Measurements from ENCODE around the gene HVCN1.
"Not testable (repeated sequence)": the region's sequence is repeated elsewhere in the genome, so short reads cannot be mapped to it uniquely, and the experiment has no call there.

HVCN1 gene

GRCh38 chr12:110726028-110726427 lies 37.1 kb upstream of the HVCN1 start:
- H3K27me3 ChIP-seq (replicated peaks; ENCODE audit: control insufficient read depth, insufficient read depth, low read length, poor library complexity, severe bottlenecking), result no peaks in the 10 kb centered on the region
- DNase-seq, result no peak
- peaks cover 7% of the 10 kb centered on the region for H3K4me1 ChIP-seq (ENCODE audit: control insufficient read depth, insufficient read depth, low read length, poor library complexity, severe bottlenecking)
- no peak overlapping the region for H3K27ac ChIP-seq (ENCODE audit: insufficient read depth, low read length, poor library complexity, severe bottlenecking)
- no peak overlapping the region for H3K4me3 ChIP-seq (ENCODE audit: insufficient read depth, low read depth, low read length, poor library complexity, severe bottlenecking)
- H3K9me3 ChIP-seq (ENCODE audit: control insufficient read depth, low read length), result no peaks in the 10 kb centered on the region
- H3K36me3 ChIP-seq (ENCODE audit: control insufficient read depth, insufficient read depth, low read length), result peaks cover 75% of the 10 kb centered on the region

- peaks cover 7% of the 10 kb centered on the region for H3K4me1 ChIP-seq (ENCODE audit: control insufficient read depth, insufficient read depth, low read length, poor library complexity, severe bottlenecking)
- no peak for DNase-seq
- H3K36me3 ChIP-seq (ENCODE audit: control insufficient read depth, insufficient read depth, low read length), result peaks cover 78% of the 10 kb centered on the region
These were observed 36.4 kb upstream of the HVCN1 start for GRCh38 chr12:110725267-110725666.

GRCh38 chr12:110722892-110723291 lies 34.0 kb upstream of the HVCN1 start:
- not testable (repeated sequence) for H3K4me3 ChIP-seq (ENCODE audit: insufficient read depth, low read depth, low read length, poor library complexity, severe bottlenecking); H3K27ac ChIP-seq (ENCODE audit: insufficient read depth, low read length, poor library complexity, severe bottlenecking); H3K9me3 ChIP-seq (ENCODE audit: control insufficient read depth, low read length); H3K27me3 ChIP-seq (replicated peaks; ENCODE audit: control insufficient read depth, insufficient read depth, low read length, poor library complexity, severe bottlenecking); DNase-seq; H3K4me1 ChIP-seq (ENCODE audit: control insufficient read depth, insufficient read depth, low read length, poor library complexity, severe bottlenecking)
- peaks cover 80% of the 10 kb centered on the region for H3K36me3 ChIP-seq (ENCODE audit: control insufficient read depth, insufficient read depth, low read length)

More at GRCh38 chr12:110725267-110725666, 36.4 kb upstream of the HVCN1 start:
- no peak overlapping the region for H3K4me3 ChIP-seq (ENCODE audit: insufficient read depth, low read depth, low read length, poor library complexity, severe bottlenecking)
- no peak overlapping the region for H3K27ac ChIP-seq (ENCODE audit: insufficient read depth, low read length, poor library complexity, severe bottlenecking)
- H3K9me3 ChIP-seq (ENCODE audit: control insufficient read depth, low read length), result no peaks in the 10 kb centered on the region
- H3K27me3 ChIP-seq (replicated peaks; ENCODE audit: control insufficient read depth, insufficient read depth, low read length, poor library complexity, severe bottlenecking), result no peaks in the 10 kb centered on the region

- Histone ChIP-seq H3K27me3 (replicated peaks; ENCODE audit: control insufficient read depth, insufficient read depth, low read length, poor library complexity, severe bottlenecking) (no peaks in the 10 kb centered on the region), H3K9me3 (ENCODE audit: control insufficient read depth, low read length) (no peaks in the 10 kb centered on the region), H3K4me3 (ENCODE audit: insufficient read depth, low read depth, low read length, poor library complexity, severe bottlenecking) (no peak overlapping the region), H3K36me3 (ENCODE audit: control insufficient read depth, insufficient read depth, low read length) (peaks cover 81% of the 10 kb centered on the region), H3K4me1 (ENCODE audit: control insufficient read depth, insufficient read depth, low read length, poor library complexity, severe bottlenecking) (no peaks in the 10 kb centered on the region), H3K27ac (ENCODE audit: insufficient read depth, low read length, poor library complexity, severe bottlenecking) (no peak overlapping the region)
- DNase-seq, result no peak
These were observed 32.7 kb upstream of the HVCN1 start for GRCh38 chr12:110721570-110721969.

- Histone ChIP-seq H3K36me3 (ENCODE audit: control insufficient read depth, insufficient read depth, low read length) (peaks cover 74% of the 10 kb centered on the region), H3K9me3 (ENCODE audit: control insufficient read depth, low read length) (no peaks in the 10 kb centered on the region), H3K27ac (ENCODE audit: insufficient read depth, low read length, poor library complexity, severe bottlenecking) (no peak overlapping the region), H3K27me3 (replicated peaks; ENCODE audit: control insufficient read depth, insufficient read depth, low read length, poor library complexity, severe bottlenecking) (no peaks in the 10 kb centered on the region), H3K4me1 (ENCODE audit: control insufficient read depth, insufficient read depth, low read length, poor library complexity, severe bottlenecking) (no peaks in the 10 kb centered on the region), H3K4me3 (ENCODE audit: insufficient read depth, low read depth, low read length, poor library complexity, severe bottlenecking) (no peak overlapping the region)
- DNase-seq, result no peak
These were observed 31.6 kb upstream of the HVCN1 start for GRCh38 chr12:110720516-110720915.

GRCh38 chr12:110718222-110718908 lies 29.4 kb upstream of the HVCN1 start:
- H3K4me1 ChIP-seq (ENCODE audit: control insufficient read depth, insufficient read depth, low read length, poor library complexity, severe bottlenecking), result no peaks in the 10 kb centered on the region
- H3K9me3 ChIP-seq (ENCODE audit: control insufficient read depth, low read length), result no peaks in the 10 kb centered on the region
- no peak overlapping the region for H3K27ac ChIP-seq (ENCODE audit: insufficient read depth, low read length, poor library complexity, severe bottlenecking)
- peaks cover 53% of the 10 kb centered on the region for H3K36me3 ChIP-seq (ENCODE audit: control insufficient read depth, insufficient read depth, low read length)
- H3K27me3 ChIP-seq (replicated peaks; ENCODE audit: control insufficient read depth, insufficient read depth, low read length, poor library complexity, severe bottlenecking), result no peaks in the 10 kb centered on the region
- no peak for DNase-seq
- no peak overlapping the region for H3K4me3 ChIP-seq (ENCODE audit: insufficient read depth, low read depth, low read length, poor library complexity, severe bottlenecking)

GRCh38 chr12:110717037-110717436 lies 28.1 kb upstream of the HVCN1 start:
- Histone ChIP-seq H3K4me3 (ENCODE audit: insufficient read depth, low read depth, low read length, poor library complexity, severe bottlenecking) (no peak overlapping the region), H3K27ac (ENCODE audit: insufficient read depth, low read length, poor library complexity, severe bottlenecking) (no peak overlapping the region), H3K27me3 (replicated peaks; ENCODE audit: control insufficient read depth, insufficient read depth, low read length, poor library complexity, severe bottlenecking) (no peaks in the 10 kb centered on the region), H3K9me3 (ENCODE audit: control insufficient read depth, low read length) (no peaks in the 10 kb centered on the region), H3K4me1 (ENCODE audit: control insufficient read depth, insufficient read depth, low read length, poor library complexity, severe bottlenecking) (no peaks in the 10 kb centered on the region), H3K36me3 (ENCODE audit: control insufficient read depth, insufficient read depth, low read length) (peaks cover 42% of the 10 kb centered on the region)
- no peak for DNase-seq

GRCh38 chr12:110708917-110709316 lies 20.0 kb upstream of the HVCN1 start:
- Histone ChIP-seq H3K27me3 (replicated peaks; ENCODE audit: control insufficient read depth, insufficient read depth, low read length, poor library complexity, severe bottlenecking) (no peaks in the 10 kb centered on the region), H3K36me3 (ENCODE audit: control insufficient read depth, insufficient read depth, low read length) (no peaks in the 10 kb centered on the region), H3K4me3 (ENCODE audit: insufficient read depth, low read depth, low read length, poor library complexity, severe bottlenecking) (no peak overlapping the region), H3K27ac (ENCODE audit: insufficient read depth, low read length, poor library complexity, severe bottlenecking) (no peak overlapping the region), H3K9me3 (ENCODE audit: control insufficient read depth, low read length) (no peaks in the 10 kb centered on the region), H3K4me1 (ENCODE audit: control insufficient read depth, insufficient read depth, low read length, poor library complexity, severe bottlenecking) (no peaks in the 10 kb centered on the region)
- DNase-seq, result no peak

- no peak for DNase-seq
- no peak overlapping the region for H3K27ac ChIP-seq (ENCODE audit: insufficient read depth, low read length, poor library complexity, severe bottlenecking)
- no peak overlapping the region for H3K4me3 ChIP-seq (ENCODE audit: insufficient read depth, low read depth, low read length, poor library complexity, severe bottlenecking)
- H3K27me3 ChIP-seq (replicated peaks; ENCODE audit: control insufficient read depth, insufficient read depth, low read length, poor library complexity, severe bottlenecking), result no peaks in the 10 kb centered on the region
- no peaks in the 10 kb centered on the region for H3K9me3 ChIP-seq (ENCODE audit: control insufficient read depth, low read length)
- no peaks in the 10 kb centered on the region for H3K36me3 ChIP-seq (ENCODE audit: control insufficient read depth, insufficient read depth, low read length)
- no peaks in the 10 kb centered on the region for H3K4me1 ChIP-seq (ENCODE audit: control insufficient read depth, insufficient read depth, low read length, poor library complexity, severe bottlenecking)
These were observed 16.4 kb upstream of the HVCN1 start for GRCh38 chr12:110705309-110705708.

- Histone ChIP-seq H3K27me3 (replicated peaks; ENCODE audit: control insufficient read depth, insufficient read depth, low read length, poor library complexity, severe bottlenecking) (no peaks in the 10 kb centered on the region), H3K4me3 (ENCODE audit: insufficient read depth, low read depth, low read length, poor library complexity, severe bottlenecking) (no peak overlapping the region), H3K36me3 (ENCODE audit: control insufficient read depth, insufficient read depth, low read length) (no peaks in the 10 kb centered on the region), H3K9me3 (ENCODE audit: control insufficient read depth, low read length) (no peaks in the 10 kb centered on the region), H3K4me1 (ENCODE audit: control insufficient read depth, insufficient read depth, low read length, poor library complexity, severe bottlenecking) (no peaks in the 10 kb centered on the region), H3K27ac (ENCODE audit: insufficient read depth, low read length, poor library complexity, severe bottlenecking) (no peak overlapping the region)
- DNase-seq, result no peak
These were observed 15.8 kb upstream of the HVCN1 start for GRCh38 chr12:110704750-110705149.
